Stomach (tissue), 9 donors: ENCODE measurements around the gene ANKRD17. TPM values are rescaled to one million over a fixed set of nuclear protein-coding genes. Genes with fewer than 3 reads are reported as not detected.

Source experiments
- DNase-seq, 2 donors: peaks; one replicate each; pipeline versions ENCODE4 v3.0.0 to v3.0.0-alpha.2; 2013 to 2019
- H3K27ac ChIP-seq, 5 donors: fragments of 200-600 bp in 4 of 5; sonication (generic) in 4 of 5; one replicate each; pipeline ENCODE4 v1.5.1; 2013 to 2019; ENCODE audit warnings: mild to moderate bottlenecking in 1 of 5, moderate library complexity in 1 of 5
- H3K27me3 ChIP-seq, 3 donors: fragments of 200-600 bp; sonication (generic); one replicate each; pipeline ENCODE4 v1.5.1; 2017 to 2019; ENCODE audit warnings: mixed run types in 1 of 3
- H3K36me3 ChIP-seq, 4 donors: fragments of 200-600 bp; sonication (generic); 1 replicate in 3 of 4; 2 replicates in 1 of 4; pipeline ENCODE4 v1.5.1; 2016 to 2019
- H3K4me1 ChIP-seq, 4 donors: fragments of 200-600 bp; sonication (generic); one replicate each; pipeline ENCODE4 v1.5.1; 2016 to 2019
- H3K4me3 ChIP-seq, 4 donors: fragments of 200-600 bp; sonication (generic) in 3 of 4; one replicate each; pipeline ENCODE4 v1.5.1; 2016 to 2019; ENCODE audit warnings: mild to moderate bottlenecking in 1 of 4
- H3K9me3 ChIP-seq, 4 donors: fragments of 200-600 bp; sonication (generic); one replicate each; pipeline ENCODE4 v1.5.1; 2016 to 2019
- EP300 ChIP-seq: sonication (generic); formaldehyde crosslinking; IDR thresholded peaks from one replicate; pipeline ENCODE4 v1.6.1; 2017; ENCODE audit warnings: antibody characterized with exemption
- POLR2A ChIP-seq, 4 donors: fragments of 450-650 bp; IDR thresholded peaks; one replicate each; pipeline ENCODE4 v1.6.1; 2016; ENCODE audit warnings: antibody characterized with exemption in 4 of 4, control low read depth in 2 of 4, mild to moderate bottlenecking in 1 of 4, moderate library complexity in 1 of 4
- POLR2AphosphoS5 ChIP-seq, 3 donors: sonication (generic); formaldehyde crosslinking; IDR thresholded peaks; one replicate each; pipeline ENCODE4 v1.6.1; 2016; ENCODE audit warnings: antibody characterized with exemption in 3 of 3
- WGBS, 5 donors: extraction: QIAGEN DNeasy Blood & Tissue Kit in 3 of 5; methylation state at CpG; one replicate each; pipeline versions ENCODE4 v1.1.5 to v1.1.7; 2013 to 2018; 5-methylcytosine and 5-hydroxymethylcytosine counted together
- intact Hi-C: fragments of 100-400 bp; cut with DNase I; formaldehyde crosslinking; loops from one replicate; pipeline ENCODE4 v1.15.1; 2023; ENCODE audit warnings: low total_unique reads
- polyA plus RNA-seq, 3 donors: library from polyadenylated mRNA; stranded (reverse); fragments of 200-250 nt; gene quantifications; one replicate each; pipeline ENCODE4 v1.2.3, GENCODE V29; 2013
- total RNA-seq, 5 donors: library from RNA; depleted of rRNA; stranded (reverse); fragments of >200 nt; gene quantifications; one replicate each; pipeline versions ENCODE4 v1.1.0 to v1.2.3, GENCODE V29; 2014 to 2016
- TF ChIP-seq, protein P1 (sequence below), 7 experiments: fragments of 450-650 bp in 4 of 7; fragments of 200-600 bp in 3 of 7; sonication (generic) in 3 of 7; IDR thresholded peaks; one replicate each; pipeline ENCODE4 v1.5.1; 2016 to 2019; ENCODE audit warnings: antibody characterized with exemption in 7 of 7, control low read depth in 2 of 7, mild to moderate bottlenecking in 1 of 7
- donor health status: healthy with polysubstance abuse.
- donor health status: Bipolar disorder and iron deficiency.
- donor health status: healthy.

The ANKRD17 gene
- total and polyA plus RNA-seq, 8 donors, result 6.9 to 128 (median 56.8) TPM

DNA sequence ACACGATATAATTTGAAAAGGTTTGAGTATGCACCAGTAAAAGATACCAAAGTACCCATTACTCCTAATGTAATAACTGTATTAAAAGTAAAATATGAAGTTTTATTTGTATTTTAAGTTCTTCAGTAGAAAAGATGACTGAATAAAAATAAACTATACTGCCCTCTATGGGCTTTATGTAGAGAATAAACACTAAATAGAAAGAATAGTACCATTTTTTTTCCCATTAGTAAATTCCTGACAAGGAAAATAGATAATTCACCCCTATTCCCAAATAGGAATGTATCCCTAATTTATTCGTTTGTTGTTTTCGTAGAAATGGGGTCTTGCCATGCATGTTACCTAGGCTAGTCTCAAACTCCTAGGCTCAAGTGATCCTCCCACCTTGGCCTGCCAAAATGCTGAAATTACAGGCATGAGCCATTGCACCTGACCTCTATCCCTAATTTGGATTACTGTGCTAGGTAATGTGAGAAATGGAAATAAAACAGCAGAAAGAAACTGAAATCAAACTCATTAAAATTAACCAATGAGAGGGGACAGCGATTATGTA lies 115.5 kb downstream of the ANKRD17 start:
- intact Hi-C loops, result no loop called here
- Histone ChIP-seq H3K27me3 (no peaks in the 10 kb centered on the region), H3K27ac (no peak overlapping the region), H3K9me3 (no peaks in the 10 kb centered on the region), H3K4me3 (no peak overlapping the region), H3K4me1 (no peaks in the 10 kb centered on the region), H3K36me3 (peaks cover 16 to 100% (median 90%) of the 10 kb centered on the region in 4 donors)
- 93 to 95% (median 93%) methylated on average over 4 of the region's 4 CpGs for WGBS, 5 donors
- no peak for DNase-seq
- TF ChIP-seq POLR2A (IDR thresholded peaks at IDR 0.05), result no peak
- TF ChIP-seq EP300, result no peak
- no peak for TF ChIP-seq POLR2AphosphoS5 (IDR thresholded peaks at IDR 0.05)
- TF ChIP-seq, protein P1, sequence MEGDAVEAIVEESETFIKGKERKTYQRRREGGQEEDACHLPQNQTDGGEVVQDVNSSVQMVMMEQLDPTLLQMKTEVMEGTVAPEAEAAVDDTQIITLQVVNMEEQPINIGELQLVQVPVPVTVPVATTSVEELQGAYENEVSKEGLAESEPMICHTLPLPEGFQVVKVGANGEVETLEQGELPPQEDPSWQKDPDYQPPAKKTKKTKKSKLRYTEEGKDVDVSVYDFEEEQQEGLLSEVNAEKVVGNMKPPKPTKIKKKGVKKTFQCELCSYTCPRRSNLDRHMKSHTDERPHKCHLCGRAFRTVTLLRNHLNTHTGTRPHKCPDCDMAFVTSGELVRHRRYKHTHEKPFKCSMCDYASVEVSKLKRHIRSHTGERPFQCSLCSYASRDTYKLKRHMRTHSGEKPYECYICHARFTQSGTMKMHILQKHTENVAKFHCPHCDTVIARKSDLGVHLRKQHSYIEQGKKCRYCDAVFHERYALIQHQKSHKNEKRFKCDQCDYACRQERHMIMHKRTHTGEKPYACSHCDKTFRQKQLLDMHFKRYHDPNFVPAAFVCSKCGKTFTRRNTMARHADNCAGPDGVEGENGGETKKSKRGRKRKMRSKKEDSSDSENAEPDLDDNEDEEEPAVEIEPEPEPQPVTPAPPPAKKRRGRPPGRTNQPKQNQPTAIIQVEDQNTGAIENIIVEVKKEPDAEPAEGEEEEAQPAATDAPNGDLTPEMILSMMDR (IDR thresholded peaks at IDR 0.05), result peak in 1 of 7 experiments; percentile 6

DNA sequence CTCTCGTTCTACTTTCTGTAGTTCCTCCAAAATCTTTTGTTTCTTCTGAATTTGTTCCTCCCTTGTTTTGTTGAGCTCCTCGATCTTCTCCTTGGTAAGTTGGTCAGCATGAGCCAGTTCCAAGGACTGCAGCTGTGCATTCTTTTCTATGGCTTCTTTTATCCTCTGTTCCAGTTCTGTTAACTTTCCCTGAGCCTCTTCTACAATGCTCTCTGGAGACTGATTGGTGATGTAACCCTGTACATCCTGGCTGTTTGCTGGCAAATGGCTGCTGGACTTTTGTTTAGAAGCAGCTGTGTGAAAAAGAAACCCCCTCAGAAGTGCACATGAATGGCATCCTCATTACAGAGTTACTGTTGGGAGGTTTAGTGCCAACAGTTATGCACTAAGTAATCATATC lies 118.6 kb downstream of the ANKRD17 start:
- no peak for DNase-seq
- no peak for TF ChIP-seq EP300
- TF ChIP-seq POLR2A (IDR thresholded peaks at IDR 0.05), result no peak
- no peak for TF ChIP-seq POLR2AphosphoS5 (IDR thresholded peaks at IDR 0.05)
- TF ChIP-seq, protein P1 (IDR thresholded peaks at IDR 0.05), result no peak
- WGBS, 5 donors, result 88 to 99% (median 94%) methylated on average over 2 of the region's 2 CpGs
- Histone ChIP-seq H3K36me3 (peaks cover 11 to 93% (median 83%) of the 10 kb centered on the region in 4 donors), H3K27me3 (no peaks in the 10 kb centered on the region), H3K9me3 (no peaks in the 10 kb centered on the region), H3K4me3 (no peak overlapping the region), H3K4me1 (no peaks in the 10 kb centered on the region), H3K27ac (no peak overlapping the region)
- intact Hi-C loops, result no loop called here

DNA sequence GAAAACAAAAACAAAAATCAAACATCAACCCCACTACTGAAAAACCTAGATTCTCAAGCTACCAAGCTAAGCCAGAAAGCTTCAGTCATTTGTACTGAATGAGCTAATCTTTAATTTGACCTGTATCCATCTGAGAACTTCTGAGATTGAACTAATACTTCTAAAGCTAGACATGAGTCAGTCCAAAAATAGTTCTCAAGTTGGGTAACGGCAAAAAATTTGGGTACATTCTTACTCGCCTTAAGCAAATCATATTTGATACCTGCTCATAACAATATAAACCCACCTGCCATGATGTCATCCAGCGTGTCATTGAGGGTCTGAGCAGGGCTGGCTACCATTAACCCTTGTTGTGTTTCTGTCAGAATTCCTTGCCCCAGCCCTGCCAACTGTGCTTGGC lies 119.4 kb downstream of the ANKRD17 start:
- DNase-seq, result no peak
- Histone ChIP-seq H3K27me3 (no peaks in the 10 kb centered on the region), H3K4me1 (no peaks in the 10 kb centered on the region), H3K36me3 (peaks cover 14 to 93% (median 83%) of the 10 kb centered on the region in 4 donors), H3K27ac (no peak overlapping the region), H3K9me3 (no peaks in the 10 kb centered on the region), H3K4me3 (no peak overlapping the region)
- WGBS, 5 donors, result 90 to 96% (median 95%) methylated on average over 3 of the region's 3 CpGs
- intact Hi-C loops, result no loop called here
- TF ChIP-seq EP300 (no peak), POLR2AphosphoS5 (IDR thresholded peaks at IDR 0.05) (no peak), POLR2A (IDR thresholded peaks at IDR 0.05) (no peak)
- TF ChIP-seq, protein P1 (IDR thresholded peaks at IDR 0.05), result no peak

DNA sequence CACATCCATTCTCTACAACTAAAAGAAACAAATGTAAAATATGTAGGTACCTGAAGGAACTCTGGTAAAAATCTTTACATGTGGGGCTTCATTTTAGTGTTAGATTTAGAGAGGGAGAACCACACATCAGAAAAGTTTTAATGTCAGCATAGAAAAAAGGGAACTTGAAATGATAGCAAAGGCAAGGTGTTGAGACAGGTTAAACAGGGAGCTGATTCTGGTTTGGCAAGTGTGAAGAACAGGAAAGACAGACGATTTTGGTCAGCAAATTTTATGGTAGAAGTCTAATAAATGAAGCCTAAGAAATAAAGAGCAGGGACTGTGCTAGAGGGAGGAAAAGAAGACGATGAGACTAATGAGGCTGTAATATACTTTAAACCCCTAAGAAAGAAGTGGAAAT lies 121.5 kb downstream of the ANKRD17 start:
- 55 to 62% (median 58%) methylated on average over 2 of the region's 2 CpGs for WGBS, 5 donors
- intact Hi-C loops, result no loop called here
- DNase-seq, result no peak
- H3K4me3 ChIP-seq, result no peak overlapping the region
- peaks cover 20 to 93% (median 84%) of the 10 kb centered on the region in 4 donors for H3K36me3 ChIP-seq
- TF ChIP-seq POLR2A (IDR thresholded peaks at IDR 0.05) (no peak), POLR2AphosphoS5 (IDR thresholded peaks at IDR 0.05) (no peak), EP300 (no peak)
- TF ChIP-seq, protein P1 (IDR thresholded peaks at IDR 0.05), result no peak
- no peaks in the 10 kb centered on the region for H3K9me3 ChIP-seq
- no peak overlapping the region for H3K27ac ChIP-seq
- no peaks in the 10 kb centered on the region for H3K27me3 ChIP-seq
- no peaks in the 10 kb centered on the region for H3K4me1 ChIP-seq
